OCI-LY3 (cell line): ENCODE data around the gene ZNF423.

Experiments used
- EZH2phosphoT487 ChIP-seq: fragments of 200-600 bp; shearing (Covaris generic); IDR thresholded peaks from 2 replicates; pipeline ENCODE4 v1.6.1; 2018; ENCODE audit warnings: antibody characterized with exemption, mixed run types, low read depth
- TF ChIP-seq, protein P1 (sequence below): fragments of 200-600, 300-600 bp; sonication (generic); IDR thresholded peaks from 2 replicates; pipeline ENCODE4 v1.5.1; 2014; ENCODE audit warnings: antibody characterized with exemption, low read length, low read depth

DNA sequence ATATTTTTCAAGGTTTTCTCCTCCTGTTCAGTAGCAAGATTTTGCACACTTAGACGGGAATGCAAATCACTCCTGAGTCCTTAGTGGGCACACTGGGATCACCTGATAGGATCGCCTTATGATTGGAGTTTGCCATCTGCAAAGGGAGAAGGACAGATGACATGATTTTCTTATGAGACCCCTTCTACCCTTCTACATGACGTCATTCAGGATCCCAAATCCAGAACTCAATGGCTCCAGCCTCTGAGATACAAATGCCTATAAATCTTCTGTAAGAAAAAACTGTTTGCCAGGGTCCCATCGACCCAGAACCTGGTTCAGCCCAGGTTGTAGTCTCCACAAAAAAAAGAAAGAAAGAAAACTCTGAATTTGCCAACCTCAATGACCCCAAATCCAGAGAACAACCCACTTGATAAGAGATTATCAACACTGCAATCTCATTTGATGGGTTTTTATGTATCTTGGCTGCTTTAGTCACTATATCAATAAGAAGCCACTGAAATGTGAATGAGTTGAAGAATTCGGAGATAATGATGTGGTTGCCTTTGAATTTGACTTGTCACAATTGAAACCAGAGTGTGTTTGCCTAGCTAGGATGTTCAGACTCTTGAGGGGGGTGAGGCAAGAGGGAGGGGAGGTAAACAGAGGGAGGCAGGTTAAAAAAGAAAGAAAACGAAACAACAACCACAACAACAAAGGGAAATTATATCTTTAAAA, 6.7 kb downstream of the ZNF423 start:
- TF ChIP-seq, protein P1, sequence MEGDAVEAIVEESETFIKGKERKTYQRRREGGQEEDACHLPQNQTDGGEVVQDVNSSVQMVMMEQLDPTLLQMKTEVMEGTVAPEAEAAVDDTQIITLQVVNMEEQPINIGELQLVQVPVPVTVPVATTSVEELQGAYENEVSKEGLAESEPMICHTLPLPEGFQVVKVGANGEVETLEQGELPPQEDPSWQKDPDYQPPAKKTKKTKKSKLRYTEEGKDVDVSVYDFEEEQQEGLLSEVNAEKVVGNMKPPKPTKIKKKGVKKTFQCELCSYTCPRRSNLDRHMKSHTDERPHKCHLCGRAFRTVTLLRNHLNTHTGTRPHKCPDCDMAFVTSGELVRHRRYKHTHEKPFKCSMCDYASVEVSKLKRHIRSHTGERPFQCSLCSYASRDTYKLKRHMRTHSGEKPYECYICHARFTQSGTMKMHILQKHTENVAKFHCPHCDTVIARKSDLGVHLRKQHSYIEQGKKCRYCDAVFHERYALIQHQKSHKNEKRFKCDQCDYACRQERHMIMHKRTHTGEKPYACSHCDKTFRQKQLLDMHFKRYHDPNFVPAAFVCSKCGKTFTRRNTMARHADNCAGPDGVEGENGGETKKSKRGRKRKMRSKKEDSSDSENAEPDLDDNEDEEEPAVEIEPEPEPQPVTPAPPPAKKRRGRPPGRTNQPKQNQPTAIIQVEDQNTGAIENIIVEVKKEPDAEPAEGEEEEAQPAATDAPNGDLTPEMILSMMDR = no peak
- TF ChIP-seq EZH2phosphoT487 = no peak
